GM18517 (cell line): ENCODE measurements around the gene TSHZ1.

ENCODE experiments used
- ATAC-seq: cut with Tn5 transposase; IDR thresholded peaks from one replicate; pipeline ENCODE4 v1.9.1; 2021; ENCODE audit warnings: mild to moderate bottlenecking, moderate library complexity; ENCODE audit not compliant: unreplicated experiment

The TSHZ1 gene

GRCh38 chr18:75335511-75335910 lies 124.9 kb downstream of the TSHZ1 start:
- no peak for ATAC-seq

- ATAC-seq: no peak
These were observed 126.2 kb downstream of the TSHZ1 start for GRCh38 chr18:75336767-75337166.

DNA sequence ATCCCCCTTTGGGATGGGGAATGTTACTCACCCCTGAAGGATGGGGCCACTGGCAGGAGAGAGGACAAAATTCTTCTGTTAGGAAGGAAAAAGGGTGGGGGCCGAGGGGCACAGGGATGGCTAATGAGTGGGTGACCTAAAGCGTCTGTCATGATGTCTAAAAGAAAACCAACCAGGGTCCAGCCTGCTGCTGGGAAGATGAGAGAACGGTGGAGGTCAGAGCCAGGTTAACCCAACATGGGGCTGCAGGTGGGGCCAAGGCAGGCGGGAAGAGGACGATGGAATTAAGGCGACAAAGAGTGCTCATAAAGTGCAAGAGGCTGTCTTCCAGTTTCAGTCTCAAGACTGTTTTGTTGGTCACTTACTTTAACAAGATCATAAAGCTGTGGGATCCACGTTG lies 126.8 kb downstream of the TSHZ1 start:
- no peak for ATAC-seq

- ATAC-seq: no peak
These were observed 128.0 kb downstream of the TSHZ1 start for GRCh38 chr18:75338631-75339030.
